Fibroblast of mammary gland (primary cell): ENCODE results near the gene IGFBP4.
A peak's percentile ranks its signal among the peaks of the same experiment; 100 is the strongest.

Source experiments
- DNase-seq: peaks from one replicate; pipeline ENCODE4 v3.0.0-alpha.2; 2010; ENCODE audit warnings: low read depth
- H3K4me3 ChIP-seq: 2 replicates; pipeline ENCODE4 v1.5.1; 2011; ENCODE audit warnings: low read depth, mild to moderate bottlenecking, low read length, moderate library complexity; ENCODE audit not compliant: control insufficient read depth
- CTCF ChIP-seq: conservative IDR thresholded peaks from 2 replicates; pipeline ENCODE4 v1.5.1; 2011; ENCODE audit warnings: low read depth, low read length, inconsistent platforms; ENCODE audit not compliant: control insufficient read depth, insufficient read depth

Gene IGFBP4

GRCh38 chr17:40431231-40431602, 12.0 kb upstream of the IGFBP4 start:
- no peak for TF ChIP-seq CTCF
- H3K4me3 ChIP-seq, result no peak overlapping the region
- DNase-seq, result no peak

GRCh38 chr17:40432864-40433528, 10.3 kb upstream of the IGFBP4 start:
- no peak overlapping the region for H3K4me3 ChIP-seq
- no peak for TF ChIP-seq CTCF
- DNase-seq, result peak; percentile 69

DNA sequence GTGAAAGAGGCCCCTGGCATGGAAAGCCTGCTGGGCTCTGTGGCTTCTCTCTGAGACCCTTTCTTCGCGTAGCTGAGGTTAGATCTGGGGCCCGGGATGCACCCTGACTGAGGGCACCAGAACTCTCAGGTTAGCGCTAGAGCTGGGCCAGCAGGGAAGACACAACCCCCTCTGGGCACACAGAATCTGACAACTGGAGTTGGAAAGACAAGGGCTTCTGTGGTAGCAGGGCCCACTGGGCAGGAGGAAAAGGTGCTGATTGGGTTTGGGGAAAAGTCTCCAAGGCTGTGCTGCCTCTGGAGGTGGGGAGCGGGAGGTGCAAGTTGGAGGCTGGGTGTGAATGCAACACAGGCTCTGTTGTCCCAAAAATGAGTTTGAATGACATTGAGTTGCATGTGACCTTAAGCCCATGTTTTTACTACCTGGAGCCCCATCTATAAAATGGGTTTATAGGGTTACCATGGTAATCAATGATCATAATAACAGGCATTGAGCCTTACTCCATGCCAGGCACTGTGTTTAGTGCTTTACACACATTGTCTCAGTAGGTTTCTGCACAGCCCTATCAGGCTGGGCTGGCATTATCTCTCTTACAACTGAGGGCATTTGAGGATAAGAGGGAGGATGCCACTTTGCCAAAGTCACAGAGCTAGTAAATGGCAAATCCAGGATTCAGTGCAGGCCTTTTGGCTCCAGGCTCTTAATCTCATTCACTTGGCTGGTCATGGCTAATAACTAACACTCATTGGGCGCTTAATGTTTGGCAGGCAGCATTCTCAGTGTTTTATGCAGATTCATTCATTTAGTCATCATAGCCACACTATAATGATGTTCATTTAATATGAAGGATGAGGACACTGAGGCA, 9.5 kb upstream of the IGFBP4 start:
- peak; percentile 52 for TF ChIP-seq CTCF
- H3K4me3 ChIP-seq, result no peak overlapping the region
- DNase-seq, result no peak

DNA sequence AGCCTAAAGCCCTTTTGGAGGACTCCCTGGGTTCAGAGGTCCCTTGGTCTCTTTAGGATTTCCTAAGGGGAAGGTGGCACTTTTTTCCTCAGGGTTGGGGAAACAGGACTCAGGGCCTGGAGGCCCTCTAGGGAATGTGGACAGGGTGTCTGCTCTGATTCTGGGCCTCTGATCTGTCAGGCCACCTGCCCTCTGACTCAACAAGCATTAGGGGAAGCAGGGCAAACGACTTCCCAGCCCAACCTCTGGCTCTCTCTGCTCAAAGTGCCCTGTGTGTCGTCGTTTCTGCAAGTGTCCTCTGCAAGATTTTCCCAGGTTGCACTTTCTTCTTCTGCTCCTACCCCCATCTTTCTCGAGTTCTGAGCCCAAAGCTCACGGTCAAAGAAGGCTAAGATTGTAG, 6.6 kb upstream of the IGFBP4 start:
- H3K4me3 ChIP-seq, result no peak overlapping the region
- no peak for TF ChIP-seq CTCF
- no peak for DNase-seq

DNA sequence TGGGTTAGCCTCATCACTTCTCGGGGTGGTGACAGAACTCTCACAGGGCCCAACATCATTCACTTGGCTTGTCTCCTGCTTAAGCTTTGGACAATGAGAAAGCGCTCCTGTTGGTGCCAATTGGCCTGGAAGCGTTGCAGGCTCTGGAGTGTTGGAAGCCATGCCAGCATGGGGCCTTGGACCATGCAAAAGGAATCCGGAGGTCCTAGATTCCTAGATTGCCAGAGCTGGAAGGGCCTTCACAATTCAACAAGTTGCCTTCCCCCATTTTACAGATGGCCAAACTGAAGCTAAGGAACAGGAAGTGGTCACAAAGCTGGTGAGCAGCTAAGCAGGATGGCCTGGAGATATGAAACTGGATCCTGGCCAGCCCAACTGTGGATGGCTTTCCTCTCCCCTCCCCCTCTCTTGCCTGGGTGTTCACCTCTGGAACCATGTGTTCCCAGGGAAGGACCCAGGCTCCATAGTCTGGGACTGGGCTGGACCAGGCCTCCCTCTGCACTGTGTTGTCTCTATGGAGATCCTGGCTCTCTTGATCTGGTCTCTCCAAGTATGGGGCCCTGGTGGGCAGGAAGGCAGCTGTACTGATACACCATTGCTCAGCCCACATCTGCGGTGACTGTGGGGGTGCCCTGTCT, 6.0 kb upstream of the IGFBP4 start:
- DNase-seq, result no peak
- H3K4me3 ChIP-seq, result no peak overlapping the region

DNA sequence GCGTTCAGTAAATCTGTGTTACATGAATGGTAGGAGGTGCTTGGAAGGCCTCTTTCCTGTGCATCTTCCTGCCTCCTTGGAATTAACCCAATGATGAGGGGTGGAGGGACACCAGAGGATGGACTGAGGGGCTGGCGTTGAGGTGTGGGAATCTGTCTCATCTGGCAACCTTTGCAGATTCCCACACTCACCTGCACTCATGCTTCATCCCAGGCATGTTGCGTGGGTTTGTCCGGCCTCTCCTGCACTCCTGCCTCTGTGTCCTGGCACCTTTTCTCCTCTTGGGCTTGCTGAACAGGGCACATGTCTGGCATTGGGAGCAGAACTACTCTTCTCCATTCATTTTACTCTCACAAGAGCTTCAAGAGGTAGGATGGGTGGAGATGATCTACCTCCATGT, 3.1 kb upstream of the IGFBP4 start:
- no peak overlapping the region for H3K4me3 ChIP-seq
- no peak for TF ChIP-seq CTCF
- no peak for DNase-seq

More for the DNA sequence above, 6.0 kb upstream of the IGFBP4 start:
- no peak for TF ChIP-seq CTCF
